Endothelial cell (in vitro differentiated cells): ENCODE measurements around the gene ADGRG7. TPM values are rescaled to one million over a fixed set of nuclear protein-coding genes. Genes with fewer than 3 reads are reported as not detected.

Source experiments
- DNase-seq: peaks from one replicate; pipeline ENCODE4 v3.0.0; 2021; ENCODE audit warnings: low spot score
- H3K27ac Mint-ChIP-seq: one replicate; pipeline ENCODE4 v1.8.0; 2021; ENCODE audit warnings: mixed read lengths, inconsistent platforms; ENCODE audit not compliant: unreplicated experiment
- H3K27me3 Mint-ChIP-seq: one replicate; pipeline ENCODE4 v1.8.0; 2021; ENCODE audit warnings: mild to moderate bottlenecking, moderate library complexity, mixed read lengths, inconsistent platforms; ENCODE audit not compliant: unreplicated experiment
- H3K36me3 Mint-ChIP-seq: one replicate; pipeline ENCODE4 v1.8.0; 2021; ENCODE audit warnings: mild to moderate bottlenecking, low read depth, mixed read lengths, inconsistent platforms; ENCODE audit not compliant: unreplicated experiment
- H3K4me1 Mint-ChIP-seq: one replicate; pipeline ENCODE4 v1.8.0; 2021; ENCODE audit warnings: mild to moderate bottlenecking, mixed read lengths, inconsistent platforms; ENCODE audit not compliant: unreplicated experiment
- H3K4me3 Mint-ChIP-seq: one replicate; pipeline ENCODE4 v1.8.0; 2021; ENCODE audit warnings: mild to moderate bottlenecking, mixed read lengths, inconsistent platforms; ENCODE audit not compliant: unreplicated experiment
- H3K9me3 Mint-ChIP-seq: one replicate; pipeline ENCODE4 v1.8.0; 2021; ENCODE audit warnings: mixed read lengths, inconsistent platforms; ENCODE audit not compliant: unreplicated experiment
- total RNA-seq: library from RNA; stranded (reverse); fragmentation: NEBNext Ultra II Directional; extraction: Animal tissue kit (Norgen Biotek cat#: 25700); gene quantifications from one replicate; pipeline ENCODE4 v1.2.1, GENCODE V29; 2021; ENCODE audit not compliant: unreplicated experiment
- TF ChIP-seq, protein P1 (sequence below): fragments of 200-600 bp; sonication (generic); IDR thresholded peaks from one replicate; pipeline ENCODE4 v1.5.0; 2021; ENCODE audit warnings: antibody characterized with exemption; ENCODE audit not compliant: unreplicated experiment

The ADGRG7 gene
- total RNA-seq, 1 donor from 2014 or later = not detected

GRCh38 chr3:100563652-100564211 lies 45.7 kb upstream of the ADGRG7 start:
- Mint-ChIP-seq H3K27ac (no peak overlapping the region), H3K4me3 (no peak overlapping the region), H3K27me3 (no peaks in the 10 kb centered on the region), H3K9me3 (no peaks in the 10 kb centered on the region), H3K4me1 (peaks cover 4% of the 10 kb centered on the region), H3K36me3 (no peaks in the 10 kb centered on the region)
- DNase-seq = no peak
- TF ChIP-seq, protein P1, sequence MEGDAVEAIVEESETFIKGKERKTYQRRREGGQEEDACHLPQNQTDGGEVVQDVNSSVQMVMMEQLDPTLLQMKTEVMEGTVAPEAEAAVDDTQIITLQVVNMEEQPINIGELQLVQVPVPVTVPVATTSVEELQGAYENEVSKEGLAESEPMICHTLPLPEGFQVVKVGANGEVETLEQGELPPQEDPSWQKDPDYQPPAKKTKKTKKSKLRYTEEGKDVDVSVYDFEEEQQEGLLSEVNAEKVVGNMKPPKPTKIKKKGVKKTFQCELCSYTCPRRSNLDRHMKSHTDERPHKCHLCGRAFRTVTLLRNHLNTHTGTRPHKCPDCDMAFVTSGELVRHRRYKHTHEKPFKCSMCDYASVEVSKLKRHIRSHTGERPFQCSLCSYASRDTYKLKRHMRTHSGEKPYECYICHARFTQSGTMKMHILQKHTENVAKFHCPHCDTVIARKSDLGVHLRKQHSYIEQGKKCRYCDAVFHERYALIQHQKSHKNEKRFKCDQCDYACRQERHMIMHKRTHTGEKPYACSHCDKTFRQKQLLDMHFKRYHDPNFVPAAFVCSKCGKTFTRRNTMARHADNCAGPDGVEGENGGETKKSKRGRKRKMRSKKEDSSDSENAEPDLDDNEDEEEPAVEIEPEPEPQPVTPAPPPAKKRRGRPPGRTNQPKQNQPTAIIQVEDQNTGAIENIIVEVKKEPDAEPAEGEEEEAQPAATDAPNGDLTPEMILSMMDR = no peak

DNA sequence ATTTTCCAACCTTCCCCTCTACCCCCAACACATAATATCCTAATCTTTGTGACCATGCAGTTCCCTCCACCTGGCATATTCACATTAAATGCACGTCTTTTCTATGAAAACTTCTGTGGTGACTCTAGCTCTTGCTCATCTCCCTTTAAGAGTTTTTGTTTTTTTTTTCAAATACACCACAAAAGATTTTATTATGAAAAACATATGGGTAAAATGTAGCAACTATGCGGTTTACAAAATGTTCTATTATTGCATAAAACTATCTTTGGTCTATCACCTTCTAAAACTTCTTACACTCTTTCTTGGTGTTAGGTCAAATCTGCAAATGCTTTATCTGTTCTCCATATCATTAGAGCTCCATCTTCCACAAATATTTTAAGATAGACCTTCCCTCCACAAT lies 38.6 kb upstream of the ADGRG7 start:
- H3K9me3 Mint-ChIP-seq = no peaks in the 10 kb centered on the region
- H3K4me3 Mint-ChIP-seq = no peak overlapping the region
- H3K36me3 Mint-ChIP-seq = no peaks in the 10 kb centered on the region
- H3K4me1 Mint-ChIP-seq = no peaks in the 10 kb centered on the region
- DNase-seq = no peak
- H3K27ac Mint-ChIP-seq = no peak overlapping the region
- TF ChIP-seq, protein P1 = no peak
- H3K27me3 Mint-ChIP-seq = no peaks in the 10 kb centered on the region

DNA sequence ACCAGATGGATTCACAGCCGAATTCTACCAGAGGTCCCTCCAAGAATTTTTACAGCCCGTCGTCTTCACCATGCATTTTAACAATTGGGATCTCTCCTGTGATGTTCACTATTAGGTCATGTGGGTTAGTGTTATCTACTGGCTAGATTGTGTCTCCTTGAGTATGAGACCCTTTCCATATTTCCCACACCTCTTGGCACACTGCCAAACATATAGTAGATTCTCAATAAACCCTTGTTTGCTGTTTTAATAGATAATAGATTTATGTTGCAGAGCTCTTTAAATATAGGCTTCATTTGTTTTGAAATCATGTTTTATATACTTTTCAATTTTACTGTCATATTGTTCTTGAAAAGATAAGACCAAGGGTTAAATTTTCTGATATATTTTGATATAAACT lies 34.9 kb upstream of the ADGRG7 start:
- H3K27ac Mint-ChIP-seq = no peak overlapping the region
- no peak for DNase-seq
- H3K4me1 Mint-ChIP-seq = no peaks in the 10 kb centered on the region
- no peaks in the 10 kb centered on the region for H3K36me3 Mint-ChIP-seq
- H3K4me3 Mint-ChIP-seq = no peak overlapping the region
- H3K27me3 Mint-ChIP-seq = no peaks in the 10 kb centered on the region
- no peaks in the 10 kb centered on the region for H3K9me3 Mint-ChIP-seq
- TF ChIP-seq, protein P1 = no peak

GRCh38 chr3:100575704-100576103 lies 33.7 kb upstream of the ADGRG7 start:
- no peaks in the 10 kb centered on the region for H3K4me1 Mint-ChIP-seq

DNA sequence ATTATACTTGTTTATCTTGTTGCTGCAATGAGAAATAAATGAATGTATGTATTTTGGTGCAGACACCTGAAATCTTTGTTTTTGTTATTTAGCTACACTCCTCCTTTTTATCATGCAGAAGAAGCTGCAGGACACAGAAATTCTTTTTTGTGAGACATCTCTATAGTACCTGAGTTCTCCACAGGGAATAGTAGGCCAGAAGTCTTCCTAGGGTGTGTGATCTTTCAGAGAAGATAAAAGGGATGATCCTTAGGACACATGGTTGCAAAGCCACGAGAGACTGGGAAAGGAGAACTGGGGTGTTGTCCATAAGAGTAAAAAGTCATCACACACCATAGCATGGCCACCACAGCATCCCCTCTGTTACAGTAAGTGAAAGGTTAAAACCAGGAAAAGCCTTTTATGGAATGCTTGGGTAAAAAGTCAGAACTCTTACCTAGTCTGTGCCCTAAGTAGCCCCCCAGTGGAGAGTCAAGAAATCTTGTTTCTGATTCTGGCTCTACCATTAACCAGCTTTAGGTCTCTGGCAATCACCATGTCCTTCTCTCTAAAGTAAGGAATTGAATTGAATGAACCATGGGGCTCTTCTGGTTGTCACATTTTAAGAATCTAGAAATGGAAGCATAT lies 31.9 kb upstream of the ADGRG7 start:
- no peaks in the 10 kb centered on the region for H3K9me3 Mint-ChIP-seq
- no peaks in the 10 kb centered on the region for H3K4me1 Mint-ChIP-seq
- no peak overlapping the region for H3K4me3 Mint-ChIP-seq
- TF ChIP-seq, protein P1 = no peak
- H3K27ac Mint-ChIP-seq = no peak overlapping the region
- DNase-seq = no peak
- no peaks in the 10 kb centered on the region for H3K36me3 Mint-ChIP-seq
- no peaks in the 10 kb centered on the region for H3K27me3 Mint-ChIP-seq

More at GRCh38 chr3:100575704-100576103, 33.7 kb upstream of the ADGRG7 start:
- Mint-ChIP-seq H3K4me3 (no peak overlapping the region), H3K36me3 (no peaks in the 10 kb centered on the region), H3K9me3 (no peaks in the 10 kb centered on the region), H3K27me3 (no peaks in the 10 kb centered on the region), H3K27ac (no peak overlapping the region)
- TF ChIP-seq, protein P1 = no peak
- DNase-seq = no peak
